Measurements from ENCODE around the gene STN1. TPM values are rescaled to one million over a fixed set of nuclear protein-coding genes. Genes with fewer than 3 reads are reported as not detected.

Gene STN1
- total and polyA plus RNA-seq, 2 of the 8 experiments (the other 6 are each of a cell fraction or from before 2014, with no cell fraction given), result 10.1 to 12.4 TPM

GRCh38 chr10:103921248-103921647 lies 3.3 kb upstream of the STN1 start:
- no peak overlapping the region for H3K18ac ChIP-seq (ENCODE audit: extremely low read depth, low read length)
- H2BK120ac ChIP-seq (replicated peaks; ENCODE audit: low read depth, low read length), result no peak overlapping the region
- ChIA-PET CTCF (ENCODE audit: partially characterized antibody) (interaction anchor here (0.8 to 2.6 kb wide), 7 partner anchors 8 to 284 kb away, joined by 3 to 10 read pairs (median 5); no protein-coding TSS in a partner anchor), POLR2A (ENCODE audit: partially characterized antibody) (interaction anchor here (1.1 kb wide), 1 partner anchor 13 kb away, joined by 5 read pairs; no protein-coding TSS in a partner anchor)
- no peak overlapping the region for H2BK15ac ChIP-seq (ENCODE audit: low read length)
- no peak overlapping the region for H3K23ac ChIP-seq (ENCODE audit: insufficient read length)
- H4K5ac ChIP-seq (ENCODE audit: insufficient read length, low read depth, low read length), result no peak overlapping the region
- no peak overlapping the region for H2AK5ac ChIP-seq (ENCODE audit: low read depth, low read length)
- no peak overlapping the region for H4K91ac ChIP-seq (replicated peaks; ENCODE audit: insufficient read length, low read length)
- H3K79me2 ChIP-seq (ENCODE audit: control insufficient read depth in 1 of 2, insufficient read depth in 2 of 2, low read length in 2 of 2), result no peaks in the 10 kb centered on the region
- H3K4me1 ChIP-seq (replicated peaks in 1 of 4; ENCODE audit: control insufficient read depth in 3 of 4, insufficient read depth in 4 of 4, low read length in 3 of 4), result peaks cover 7 to 19% (median 11%) of the 10 kb centered on the region in 4 experiments
- 85% methylated on average over 1 of the region's 1 CpG; no CpG with 5 or more reads in 1 of the 2 experiments for WGBS, 2 experiments (ENCODE audit: extremely low coverage in 1 of 2, insufficient coverage in 1 of 2, insufficient read length in 1 of 2, insufficient replicate concordance in 2 of 2, low coverage in 1 of 2, low lambda C conversion rate in 2 of 2, missing lambda C conversion rate in 1 of 2)
- 0 out of 2 replicates have a peak overlapping the region, but pooled peaks have one; percentile 92 for H2BK20ac ChIP-seq (ENCODE audit: low read length)
- H3K4me2 ChIP-seq (ENCODE audit: insufficient read depth in 1 of 2, low read depth in 2 of 2, low read length in 2 of 2), result no peak overlapping the region
- H3K23me2 ChIP-seq (ENCODE audit: low read depth, low read length), result peaks cover 7% of the 10 kb centered on the region; the same call in 1 of the 2 replicates
- H3K4ac ChIP-seq (replicated peaks; ENCODE audit: insufficient read length, low read depth, low read length), result no peak overlapping the region
- no peaks in the 10 kb centered on the region for H3K79me1 ChIP-seq (ENCODE audit: low read depth, low read length)
- no peak overlapping the region for H3K4me3 ChIP-seq (ENCODE audit: extremely low read depth in 1 of 4, insufficient read depth in 2 of 4, low read depth in 3 of 4, low read length in 4 of 4)
- no peak for TF ChIP-seq TBP (IDR thresholded peaks at IDR 0.05; ENCODE audit: low read depth, low read length)
- no peak for TF ChIP-seq BACH1 (IDR thresholded peaks at IDR 0.05; ENCODE audit: low read length)
- TF ChIP-seq NRF1 (IDR thresholded peaks at IDR 0.05; ENCODE audit: low read depth, low read length), result no peak
- TF ChIP-seq HDAC2 (IDR thresholded peaks at IDR 0.05; ENCODE audit: borderline replicate concordance in 1 of 2, low read depth in 2 of 2, low read length in 2 of 2), result no peak
- TF ChIP-seq SP2 (IDR thresholded peaks at IDR 0.05; ENCODE audit: low read length), result no peak
- TF ChIP-seq SIN3A (conservative IDR thresholded peaks at IDR 0.05 in 1 of 2, IDR thresholded peaks at IDR 0.05 in 1 of 2; ENCODE audit: low read depth in 1 of 2, low read length in 2 of 2), result no peak
- no peak overlapping the region for H3K14ac ChIP-seq (ENCODE audit: insufficient read length)
- no peaks in the 10 kb centered on the region for H4K20me1 ChIP-seq (replicated peaks in 1 of 2; ENCODE audit: control insufficient read depth in 1 of 2, insufficient read depth in 2 of 2, low read length in 2 of 2)
- DNase-seq (ENCODE audit: low read depth in 1 of 2, low spot score in 2 of 2) (no peak), FAIRE-seq (no peak)
- no peaks in the 10 kb centered on the region for H3K9me3 ChIP-seq (ENCODE audit: insufficient read depth in 2 of 2, low read depth in 1 of 2, low read length in 1 of 2)
- H4K8ac ChIP-seq (ENCODE audit: extremely low read depth, insufficient read depth, low read length), result no peak overlapping the region
- H2AFZ ChIP-seq (ENCODE audit: low read length), result no peak overlapping the region
- no peaks in the 10 kb centered on the region for H3K27me3 ChIP-seq (replicated peaks in 1 of 4; ENCODE audit: control insufficient read depth in 3 of 4, extremely low read depth in 1 of 4, insufficient read depth in 3 of 4, low read length in 3 of 4)
- no peaks in the 10 kb centered on the region for H3K36me3 ChIP-seq (ENCODE audit: control insufficient read depth in 2 of 4, insufficient read depth in 4 of 4, low read length in 3 of 4)
- no peak overlapping the region for H3K27ac ChIP-seq (ENCODE audit: low read depth, low read length)
- no peak overlapping the region for H2BK12ac ChIP-seq (ENCODE audit: low read depth, low read length)
- no peak overlapping the region for H3K56ac ChIP-seq (replicated peaks; ENCODE audit: insufficient read length, low read depth, low read length)
- no peak overlapping the region for H3K9ac ChIP-seq (replicated peaks in 1 of 4; ENCODE audit: extremely low read depth in 1 of 4, low read depth in 3 of 4, low read length in 3 of 4)
- no peak overlapping the region for H2BK5ac ChIP-seq (ENCODE audit: low read depth, low read length)

Measured in H1 (cell line).